HL-60 (cell line): ENCODE results near the gene GABRA4.

Source experiments
- DNase-seq, 2 experiments: peaks; one replicate each; pipeline ENCODE4 v3.0.0-alpha.2; 2010 to 2020; ENCODE audit warnings: low read depth in 1 of 2, low spot score in 1 of 2
- H3K27ac ChIP-seq: fragments of 250-450 bp; sonication (Bioruptor Pico); replicated peaks from 2 replicates; pipeline ENCODE4 v1.5.1; 2020; ENCODE audit warnings: mild to moderate bottlenecking, moderate library complexity
- H3K27me3 ChIP-seq: fragments of 250-450 bp; sonication (Bioruptor Pico); 2 replicates; pipeline ENCODE4 v1.5.1; 2021; ENCODE audit warnings: mild to moderate bottlenecking, moderate library complexity; ENCODE audit not compliant: insufficient read depth, poor library complexity, severe bottlenecking
- H3K4me3 ChIP-seq: replicated peaks from 2 replicates; pipeline ENCODE4 v1.5.1; 2011; ENCODE audit warnings: mild to moderate bottlenecking, control low read depth, low read length; ENCODE audit not compliant: insufficient read depth
- CTCF ChIP-seq: IDR thresholded peaks from one replicate; pipeline ENCODE4 v1.5.1; 2011; ENCODE audit warnings: low read length, control low read depth, inconsistent platforms; ENCODE audit not compliant: insufficient read depth
- GABPA ChIP-seq: IDR thresholded peaks from 2 replicates; pipeline ENCODE4 v1.6.1; 2012; ENCODE audit warnings: low read depth
- POLR2AphosphoS5 ChIP-seq: IDR thresholded peaks from 2 replicates; pipeline ENCODE4 v1.6.1; 2012; ENCODE audit warnings: low read depth
- REST ChIP-seq: IDR thresholded peaks from 2 replicates; pipeline ENCODE4 v1.6.1; 2012; ENCODE audit warnings: low read depth; ENCODE audit not compliant: insufficient replicate concordance
- SPI1 ChIP-seq: IDR thresholded peaks from 2 replicates; pipeline ENCODE4 v1.6.1; 2012; ENCODE audit warnings: low read depth, mild to moderate bottlenecking, borderline replicate concordance

Gene GABRA4

GRCh38 chr4:47031751-47032404 is 38.5 kb upstream of the GABRA4 start:
- H3K4me3 ChIP-seq = peak overlapping the region; percentile 49
- peaks cover 3% of the 10 kb centered on the region for H3K27me3 ChIP-seq
- TF ChIP-seq CTCF = no peak
- no peak for TF ChIP-seq POLR2AphosphoS5
- TF ChIP-seq REST = no peak
- no peak for TF ChIP-seq GABPA
- no peak for TF ChIP-seq SPI1
- H3K27ac ChIP-seq = no peak overlapping the region
- peak in 1 of 2 experiments; percentile 32 for DNase-seq

- peaks cover 3% of the 10 kb centered on the region for H3K27me3 ChIP-seq
- H3K27ac ChIP-seq = no peak within 1 kb of the TSS
- peak within 1 kb of the TSS; percentile 49 for H3K4me3 ChIP-seq
- TF ChIP-seq SPI1 (no peak), CTCF (no peak), POLR2AphosphoS5 (no peak), GABPA (no peak), REST (no peak)
- DNase-seq = no peak
Measured at GRCh38 chr4:47031011-47031678, 37.8 kb upstream of the GABRA4 start, which contains the start of gene GABRB1. Gene GABRB1, plus strand, starts transcription at chr4:47031567.

GRCh38 chr4:47017494-47017893 is 24.1 kb upstream of the GABRA4 start:
- no peak for TF ChIP-seq GABPA
- no peak for TF ChIP-seq REST
- TF ChIP-seq SPI1 = no peak
- TF ChIP-seq CTCF = no peak
- TF ChIP-seq POLR2AphosphoS5 = no peak
- no peak overlapping the region for H3K27ac ChIP-seq
- DNase-seq = no peak
- H3K27me3 ChIP-seq = no peaks in the 10 kb centered on the region
- H3K4me3 ChIP-seq = no peak overlapping the region
